ENCODE measurements around the gene USP13. TPM values are rescaled to one million over a fixed set of nuclear protein-coding genes. Genes with fewer than 3 reads are reported as not detected.
A peak's percentile ranks its signal among the peaks of the same experiment; 100 is the strongest.
"Not testable (repeated sequence)": the region's sequence is repeated elsewhere in the genome, so short reads cannot be mapped to it uniquely, and the experiment has no call there.

USP13 gene
- total RNA-seq (2014; rRNA removed; shearing (Covaris generic)) = 14.3 and 15.6 TPM in 2 replicates

GRCh38 chr3:179652447-179653095 lies at the start of gene USP13:
Gene USP13 (plus strand): TSS chr3:179653040. CDS start chr3:179653226, 186 bp downstream.
- DNase-seq (ENCODE audit: low read depth) = peak; percentile 85

DNA sequence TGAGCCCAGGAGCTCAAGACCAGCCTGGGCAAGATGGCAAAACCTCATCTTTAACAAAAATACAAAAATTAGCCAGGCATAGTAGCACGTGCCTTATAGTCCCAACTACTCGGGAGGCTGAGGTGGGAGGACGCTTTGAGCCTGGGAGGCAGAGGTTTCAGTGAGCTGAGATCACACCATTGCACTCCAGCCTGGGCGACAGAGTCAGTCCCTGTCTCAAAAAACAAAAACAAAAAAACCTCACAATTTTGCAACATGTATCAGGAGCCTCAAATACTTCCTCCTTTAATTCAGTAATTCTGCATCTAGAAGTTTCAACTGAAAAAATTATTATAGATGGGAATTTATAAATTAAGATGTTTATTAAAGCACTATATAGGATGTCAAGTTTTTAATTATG lies 49.5 kb upstream of the USP13 start:
- no peak for DNase-seq (ENCODE audit: low read depth)

GRCh38 chr3:179603831-179604230 lies 49.0 kb upstream of the USP13 start:
- DNase-seq (ENCODE audit: low read depth) = no peak

- peak; percentile 98 for DNase-seq (ENCODE audit: low read depth)
Observed at GRCh38 chr3:179604321-179605078, 48.3 kb upstream of the USP13 start, which contains the start of the genes MRPL47 and NDUFB5. Gene MRPL47 (minus strand): TSS chr3:179604638. CDS start chr3:179604624, 14 bp downstream. Gene NDUFB5 (plus strand): TSS chr3:179604794. CDS start chr3:179604816, 22 bp downstream.

GRCh38 chr3:179606534-179607085 lies 46.2 kb upstream of the USP13 start:
- no peak for DNase-seq (ENCODE audit: low read depth)

DNA sequence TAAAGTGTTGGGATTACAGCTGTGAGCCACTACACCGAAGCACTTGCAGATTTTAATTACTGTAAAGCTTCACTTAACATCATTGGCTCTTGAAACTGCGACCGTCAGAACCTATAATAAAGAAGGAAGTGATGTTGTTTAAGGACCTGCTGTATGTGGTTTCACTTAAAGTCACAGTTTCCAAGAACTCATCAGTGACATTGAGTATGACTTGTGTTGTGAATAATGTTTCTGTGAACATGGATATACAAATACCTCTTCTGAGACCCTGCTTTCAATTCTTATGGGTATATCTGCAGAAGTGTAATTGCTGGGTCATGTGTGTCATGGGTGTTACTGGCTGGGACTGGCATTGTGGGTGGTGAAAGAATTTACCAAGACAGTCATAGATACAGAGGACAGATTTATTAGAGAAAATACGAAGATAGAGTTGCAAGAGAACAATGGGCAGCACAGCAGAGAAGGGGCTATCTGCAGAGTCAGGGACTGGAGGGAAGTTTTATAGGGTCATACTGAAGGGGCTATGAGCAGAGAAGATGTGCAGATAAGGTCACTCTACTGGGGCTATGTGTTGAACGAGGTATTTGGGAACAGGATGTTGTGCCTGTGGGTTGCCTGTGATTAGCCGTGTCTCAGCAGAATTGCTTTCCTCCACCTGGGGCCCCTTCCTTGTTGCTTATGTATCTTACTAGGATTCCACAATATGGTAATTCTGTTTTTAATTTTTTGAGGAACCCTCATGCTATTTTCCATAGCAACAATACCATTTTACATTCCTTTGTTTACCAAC lies 43.7 kb upstream of the USP13 start:
- DNase-seq (ENCODE audit: low read depth) = no peak

- DNase-seq (ENCODE audit: low read depth) = no peak
Observed at GRCh38 chr3:179610066-179610465, 42.8 kb upstream of the USP13 start.

GRCh38 chr3:179613807-179614206 lies 39.0 kb upstream of the USP13 start:
- DNase-seq (ENCODE audit: low read depth) = peak; percentile 75

DNA sequence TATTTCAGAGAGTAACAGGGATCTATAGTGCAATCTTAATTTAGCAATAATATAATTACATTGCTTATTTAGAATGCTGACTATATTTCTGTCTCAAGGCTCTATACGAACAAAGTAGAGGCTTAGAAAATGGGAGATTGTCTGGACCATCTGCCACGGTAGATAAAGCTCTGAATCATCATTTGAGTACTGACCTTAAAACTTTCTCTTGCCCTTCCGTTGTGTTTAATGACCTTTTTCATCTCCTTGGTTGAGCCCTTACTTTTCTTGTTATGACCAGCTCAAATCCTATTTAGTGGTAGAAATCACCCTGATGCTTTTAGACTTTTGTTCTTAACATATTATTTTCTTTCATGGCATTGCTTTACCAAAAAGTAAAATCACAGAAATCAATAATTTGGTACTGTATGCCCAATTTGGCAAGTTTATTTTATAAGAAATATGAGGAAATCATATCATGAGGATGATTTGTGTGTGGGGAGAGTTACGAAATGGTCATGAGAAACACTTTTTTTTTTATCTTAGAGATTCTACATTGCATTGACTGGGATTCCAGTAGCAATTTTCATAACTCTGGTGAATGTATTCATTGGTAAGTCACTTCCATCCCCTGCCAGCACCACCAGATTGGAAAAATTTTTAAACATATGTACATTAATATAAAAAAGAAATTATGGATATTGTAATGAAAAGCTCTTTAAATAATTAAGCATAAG lies 37.2 kb upstream of the USP13 start:
- no peak for DNase-seq (ENCODE audit: low read depth)

DNA sequence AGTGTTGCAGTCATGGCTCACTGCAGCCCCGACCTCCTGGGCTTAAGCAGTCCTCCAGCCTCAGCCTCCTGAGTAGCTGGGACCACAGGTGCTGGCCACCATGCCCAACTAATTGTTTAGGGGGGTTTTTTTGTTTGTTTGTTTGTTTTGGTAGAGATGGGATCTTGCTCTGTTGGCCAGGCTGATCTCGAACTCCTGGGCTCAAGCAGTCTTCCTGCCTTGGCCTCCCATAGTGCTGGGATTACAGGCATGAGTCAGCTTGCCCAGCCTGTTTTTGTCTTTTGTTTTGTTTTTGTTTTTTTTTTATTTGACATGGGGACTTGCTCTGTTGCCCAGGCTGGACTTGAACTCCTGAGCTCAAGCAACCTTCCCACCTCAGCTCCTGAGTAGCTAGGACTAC lies 30.8 kb upstream of the USP13 start:
- DNase-seq (ENCODE audit: low read depth) = no peak

DNA sequence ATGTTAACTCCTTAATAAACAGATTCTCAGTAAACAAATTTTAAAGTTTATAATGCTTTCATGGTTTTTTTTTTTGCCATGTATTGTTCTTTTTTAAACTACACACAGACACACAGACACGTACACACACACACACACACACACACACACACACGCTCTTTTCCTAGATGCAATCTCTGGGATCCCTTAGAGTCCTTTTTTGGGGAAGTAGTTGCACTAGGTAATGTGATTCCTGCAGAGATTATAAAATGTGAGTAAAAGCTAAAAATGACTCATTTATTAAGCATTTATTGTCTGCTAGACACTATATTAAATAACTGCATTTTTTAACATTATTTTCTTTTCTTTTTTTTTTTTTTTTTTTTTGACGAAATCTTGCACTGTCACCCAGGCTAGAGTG lies 28.4 kb upstream of the USP13 start:
- DNase-seq (ENCODE audit: low read depth) = peak; percentile 71

- DNase-seq (ENCODE audit: low read depth) = no peak
Observed at GRCh38 chr3:179630753-179631451, 21.9 kb upstream of the USP13 start.

DNA sequence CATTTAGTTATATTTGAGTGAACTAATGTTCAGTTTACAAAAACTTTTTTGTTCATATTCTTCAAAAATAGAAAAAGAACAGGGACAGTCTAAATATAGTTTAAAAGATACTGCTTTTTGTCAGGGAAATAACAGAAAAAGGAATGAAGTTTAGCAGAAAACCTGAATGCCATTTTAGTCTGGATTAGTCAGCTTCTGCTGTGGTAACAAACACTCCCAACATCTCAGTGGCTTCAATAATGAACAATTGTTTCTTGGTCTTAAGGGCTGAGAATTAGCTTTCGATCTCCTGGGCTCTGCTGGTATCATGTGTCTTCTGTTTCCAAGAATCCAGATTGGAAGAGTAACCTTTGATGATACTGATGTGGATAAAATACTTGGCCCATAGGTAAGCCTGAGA lies 12.4 kb upstream of the USP13 start:
- DNase-seq (ENCODE audit: low read depth) = no peak

- DNase-seq (ENCODE audit: low read depth) = no peak
Observed at GRCh38 chr3:179642871-179643270, 10.0 kb upstream of the USP13 start.

- not testable (repeated sequence) for DNase-seq (ENCODE audit: low read depth)
Observed at GRCh38 chr3:179643837-179644236, 9.0 kb upstream of the USP13 start.

- no peak for DNase-seq (ENCODE audit: low read depth)
Observed at GRCh38 chr3:179646177-179646576, 6.7 kb upstream of the USP13 start.

- DNase-seq (ENCODE audit: low read depth) = no peak
Observed at GRCh38 chr3:179651687-179652446, 973 bp upstream of the USP13 start.

GRCh38 chr3:179653096-179653797 lies 407 bp downstream of the USP13 start:
- peak; percentile 87 for DNase-seq (ENCODE audit: low read depth)

DNA sequence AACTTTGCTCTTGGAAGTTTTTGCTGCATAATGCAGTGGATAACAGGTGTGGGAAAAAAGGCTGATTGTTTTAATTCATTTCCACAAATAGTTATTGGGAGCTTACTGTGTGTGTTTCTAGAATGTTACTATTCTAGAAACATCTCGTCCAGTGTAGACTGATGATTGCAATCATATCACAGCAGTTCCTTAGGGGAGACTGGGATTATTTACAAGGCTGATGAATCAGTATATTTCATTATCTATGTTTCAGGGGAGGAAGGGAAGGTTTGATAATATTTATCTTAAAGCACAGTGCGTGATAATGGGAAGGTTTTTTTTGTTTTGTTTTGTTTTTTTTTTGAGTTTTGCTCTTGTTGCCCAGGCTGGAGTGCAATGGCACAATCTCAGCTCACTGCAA lies 2.4 kb downstream of the USP13 start:
- DNase-seq (ENCODE audit: low read depth) = no peak
